ENCODE measurements around the gene CLIC3.

DNA sequence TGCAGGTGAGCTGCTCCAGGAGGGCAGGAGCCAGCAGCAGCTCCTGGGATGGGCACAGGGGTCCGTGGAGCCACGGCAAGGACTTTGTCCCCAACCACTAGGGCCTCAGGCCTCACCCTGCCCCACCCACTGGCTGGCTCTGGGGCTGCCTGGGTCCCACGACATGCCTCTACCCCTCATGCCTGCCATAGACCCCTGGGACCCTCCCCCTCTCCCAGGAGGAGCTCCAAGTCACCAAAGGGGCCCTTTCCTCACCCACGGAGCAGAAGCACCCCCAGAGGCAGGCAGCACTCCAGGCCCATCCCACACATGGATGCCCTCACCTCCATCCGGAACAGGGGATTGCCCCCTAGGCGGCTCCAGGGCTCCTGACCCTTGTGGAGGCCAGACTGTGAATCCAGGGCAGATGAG lies 25.2 kb upstream of the CLIC3 start:
- TF ChIP-seq CTCF (IDR thresholded peaks at IDR 0.05): no peak
- no peak for TF ChIP-seq POLR2A (IDR thresholded peaks at IDR 0.05)

Data from esophagus squamous epithelium (tissue), 4 donors.